K562 (cell line): ENCODE data around the gene MMP24OS. TPM values are rescaled to one million over a fixed set of nuclear protein-coding genes. Genes with fewer than 3 reads are reported as not detected.

Experiments
- ARID2 ChIP-seq: fragments of 450-650 bp; IDR thresholded peaks from 2 replicates; pipeline ENCODE4 v1.6.1; 2017; ENCODE audit warnings: antibody characterized with exemption, mild to moderate bottlenecking
- KDM4B ChIP-seq, 2 experiments: fragments of 450-650 bp in 1 of 2; sonication (generic) in 1 of 2; IDR thresholded peaks; 2 replicates each; pipeline ENCODE4 v1.6.1; 2016 to 2017; ENCODE audit warnings: borderline replicate concordance in 2 of 2, antibody characterized with exemption in 1 of 2, low read depth in 1 of 2, mild to moderate bottlenecking in 1 of 2
- LARP7 ChIP-seq: fragments of 450-650 bp; IDR thresholded peaks from 2 replicates; pipeline ENCODE4 v1.6.1; 2016
- PBX2 ChIP-seq, 2 experiments: IDR thresholded peaks in 1 of 2; conservative IDR thresholded peaks in 1 of 2; 2 replicates each; pipeline ENCODE4 v1.6.1; 2016; ENCODE audit warnings: low read depth in 2 of 2, mild to moderate bottlenecking in 1 of 2, missing compliant biosample characterization in 1 of 2, missing genetic modification characterization in 1 of 2, moderate library complexity in 1 of 2
- PHB2 ChIP-seq: fragments of 450-650 bp; IDR thresholded peaks from 2 replicates; pipeline ENCODE4 v1.6.1; 2017; ENCODE audit warnings: low read depth
- TRIM25 ChIP-seq: fragments of 450-650 bp; IDR thresholded peaks from 2 replicates; pipeline ENCODE4 v1.7.0; 2016; ENCODE audit warnings: borderline replicate concordance
- ZBTB40 ChIP-seq, 2 experiments: fragments of 450-650 bp in 1 of 2; sonication (generic) in 1 of 2; formaldehyde crosslinking in 1 of 2; IDR thresholded peaks; 2 replicates each; pipeline versions ENCODE4 v1.7.1 to v1.9.0; 2016 to 2022; ENCODE audit warnings: inconsistent platforms in 1 of 2, mild to moderate bottlenecking in 1 of 2, missing genetic modification reagents in 1 of 2
- polyA plus RNA-seq, 8 experiments: library from polyadenylated mRNA; depleted of rRNA in 4 of 8; stranded (reverse) in 5 of 8; unstranded in 3 of 8; fragments of >200 nt; fragmentation: Nextera tagmentation in 2 of 8; fragmentation: Illumina TruSeq in 1 of 8; extraction: Ambion mirVana in 2 of 8; extraction: Trizol in 1 of 8; gene quantifications; 2 replicates each; pipeline versions ENCODE4 v1.2.1 to v1.2.3, GENCODE V29; 2011 to 2014; ENCODE audit warnings: inconsistent platforms in 1 of 8, missing spikeins in 1 of 8
- total RNA-seq, 7 experiments: library from RNA; depleted of rRNA in 6 of 7; stranded (reverse); fragments of >200 nt in 6 of 7; fragmentation: Illumina TruSeq in 2 of 7; extraction: Trizol in 2 of 7; gene quantifications; 2 replicates each; pipeline versions ENCODE4 v1.2.1 to v1.2.3, GENCODE V29; 2011 to 2021; ENCODE audit warnings: low replicate concordance in 1 of 7

The MMP24OS gene
- total and polyA plus RNA-seq, 9 of the 15 experiments (the other 6 are each of a cell fraction or from before 2014, with no cell fraction given), result 0.92 to 41.5 (median 11.4) TPM

GRCh38 chr20:35284992-35285805 lies 7.3 kb upstream of the MMP24OS start (continued):
- TF ChIP-seq PBX2 (CRISPR knock-in tag; IDR thresholded peaks at IDR 0.05; ENCODE audit: low read depth) (no peak), PBX2 (tag; conservative IDR thresholded peaks at IDR 0.05; ENCODE audit: low read depth) (peak; percentile 55; the same call in 1 of the 2 replicates), PHB2 (0 out of 2 replicates have a peak, but pooled peaks have one; percentile 57), ARID2 (0 out of 2 replicates have a peak, but pooled peaks have one; percentile 16), KDM4B (IDR thresholded peaks at IDR 0.05; ENCODE audit: borderline replicate concordance in 2 of 2, low read depth in 1 of 2) (0 out of 4 replicates have a peak, but pooled peaks of 1 of the 2 experiments have one; percentile 21), TRIM25 (peak; percentile 72; the same call in 1 of the 2 replicates), ZBTB40 (IDR thresholded peaks at IDR 0.05) (peak; percentile 13; the same call in 1 of the 2 replicates), ZBTB40 (CRISPR knock-in tag; IDR thresholded peaks at IDR 0.05) (no peak), LARP7 (peak; percentile 95)
